ENCODE data around the gene RIPOR3.
A peak's percentile ranks its signal among the peaks of the same experiment; 100 is the strongest.
"Not testable (repeated sequence)": the region's sequence is repeated elsewhere in the genome, so short reads cannot be mapped to it uniquely, and the experiment has no call there.

RIPOR3 gene

GRCh38 chr20:50541606-50542041 is 149.7 kb downstream of the RIPOR3 start:
- DNase-seq = no peak

- peak; percentile 92 for DNase-seq
Measured at GRCh38 chr20:50540620-50541605, 150.4 kb downstream of the RIPOR3 start.

GRCh38 chr20:50539798-50540197 is 151.5 kb downstream of the RIPOR3 start:
- DNase-seq = not testable (repeated sequence)

- DNase-seq = no peak
Measured at GRCh38 chr20:50538276-50538675, 153.1 kb downstream of the RIPOR3 start.

GRCh38 chr20:50537546-50538201 is 153.7 kb downstream of the RIPOR3 start:
- no peak for DNase-seq

GRCh38 chr20:50536333-50536732 is 155.0 kb downstream of the RIPOR3 start:
- no peak for DNase-seq
